Smooth muscle cell (in vitro differentiated cells): ENCODE data around the gene TXNRD2. TPM values are rescaled to one million over a fixed set of nuclear protein-coding genes. Genes with fewer than 3 reads are reported as not detected.

ENCODE experiments used
- DNase-seq: peaks from one replicate; lab custom pipeline; 2025; ENCODE audit not compliant: unreplicated experiment; lab: John Stamatoyannopoulos, UW
- H2AFZ ChIP-seq: fragments of 200-600 bp; sonication (generic); 2 replicates; pipeline ENCODE4 v1.6.0; 2016; ENCODE audit warnings: antibody characterized with exemption, low read depth, mild to moderate bottlenecking
- H3F3A ChIP-seq: fragments of 200-600 bp; sonication (generic); 2 replicates; pipeline ENCODE4 v1.6.0; 2017; ENCODE audit warnings: antibody characterized with exemption, low read depth
- H3K27ac ChIP-seq: fragments of 200-600 bp; sonication (generic); 2 replicates; pipeline ENCODE4 v1.5.1; 2016; ENCODE audit warnings: low read depth, mild to moderate bottlenecking
- H3K27me3 ChIP-seq: fragments of 200-600 bp; sonication (generic); 2 replicates; pipeline ENCODE4 v1.6.1; 2016; ENCODE audit warnings: low read depth, mild to moderate bottlenecking
- H3K36me3 ChIP-seq: fragments of 200-600 bp; sonication (generic); 2 replicates; pipeline ENCODE4 v1.5.1; 2016; ENCODE audit warnings: low read depth
- H3K4me1 ChIP-seq: fragments of 200-600 bp; sonication (generic); 2 replicates; pipeline ENCODE4 v1.5.1; 2016; ENCODE audit warnings: low read depth
- H3K4me2 ChIP-seq: fragments of 200-600 bp; sonication (generic); 2 replicates; pipeline ENCODE4 v1.6.0; 2016; ENCODE audit warnings: mild to moderate bottlenecking
- H3K4me3 ChIP-seq: fragments of 200-600 bp; sonication (generic); 2 replicates; pipeline ENCODE4 v1.5.1; 2016; ENCODE audit warnings: mild to moderate bottlenecking
- H3K79me2 ChIP-seq: fragments of 200-600 bp; sonication (generic); 2 replicates; pipeline ENCODE4 v1.6.0; 2016; ENCODE audit warnings: low read depth, mild to moderate bottlenecking
- H3K9ac ChIP-seq: fragments of 200-600 bp; sonication (generic); 2 replicates; pipeline ENCODE4 v1.6.0; 2016; ENCODE audit warnings: low read depth
- H3K9me3 ChIP-seq: fragments of 200-600 bp; sonication (generic); replicated peaks from 2 replicates; pipeline ENCODE4 v1.5.1; 2016; ENCODE audit warnings: low read depth
- H4K20me1 ChIP-seq: fragments of 200-600 bp; sonication (generic); 2 replicates; pipeline ENCODE4 v1.6.0; 2016; ENCODE audit warnings: low read depth
- WGBS: methylation state at CpG from one replicate; pipeline ENCODE4 v1.1.7; 2016; ENCODE audit warnings: low lambda C conversion rate; 5-methylcytosine and 5-hydroxymethylcytosine counted together
- polyA plus RNA-seq: library from polyadenylated mRNA; unstranded; fragments of >200 nt; fragmentation: Nextera tagmentation; extraction: Ambion mirVana; gene quantifications from 2 replicates; pipeline ENCODE4 v1.2.1, GENCODE V29; 2016
- total RNA-seq: library from RNA; depleted of rRNA; stranded (reverse); fragments of >200 nt; gene quantifications from 2 replicates; pipeline ENCODE4 v1.2.3, GENCODE V29; 2014
- TF ChIP-seq, protein P1 (sequence below): fragments of 200-600 bp; sonication (generic); IDR thresholded peaks from 2 replicates; pipeline ENCODE4 v1.5.1; 2017; ENCODE audit warnings: borderline replicate concordance, mild to moderate bottlenecking, antibody characterized with exemption; ENCODE audit not compliant: insufficient read depth, poor library complexity, severe bottlenecking

The TXNRD2 gene
- total and polyA plus RNA-seq, 2 experiments from 2014 or later, result 3.2 TPM; not detected in 1

DNA sequence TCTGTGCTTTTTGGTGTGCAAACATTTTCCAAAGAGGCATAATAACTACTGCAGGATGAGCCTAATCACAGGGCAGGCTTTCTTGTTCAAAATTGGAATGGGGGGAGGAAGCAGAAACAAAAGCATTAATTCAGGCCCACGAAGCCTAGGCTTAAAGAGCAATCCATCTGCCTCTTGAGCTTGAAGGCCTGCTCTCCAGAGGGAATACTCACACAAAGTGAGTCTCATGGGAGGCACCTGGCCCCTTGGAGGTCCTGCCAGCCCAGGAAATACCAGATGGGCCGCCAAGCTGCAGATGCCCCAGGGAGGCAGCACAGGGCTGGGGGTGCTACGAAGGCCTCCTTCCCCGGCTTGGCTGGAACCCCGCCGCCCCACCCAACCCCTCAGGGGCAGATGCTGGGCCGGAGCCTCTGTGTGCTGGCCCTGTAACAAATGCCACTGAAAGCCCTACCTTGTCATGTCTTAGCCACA lies 39.3 kb downstream of the TXNRD2 start:
- Histone ChIP-seq H3K4me2 (no peak overlapping the region), H3K27ac (no peak overlapping the region), H3K9me3 (no peaks in the 10 kb centered on the region), H3K9ac (no peak overlapping the region), H3K36me3 (no peaks in the 10 kb centered on the region), H4K20me1 (no peaks in the 10 kb centered on the region), H3K79me2 (no peaks in the 10 kb centered on the region), H3F3A (no peaks in the 10 kb centered on the region), H3K4me1 (peaks cover 15% of the 10 kb centered on the region), H3K4me3 (no peak overlapping the region), H3K27me3 (no peaks in the 10 kb centered on the region), H2AFZ (no peak overlapping the region)
- TF ChIP-seq, protein P1, sequence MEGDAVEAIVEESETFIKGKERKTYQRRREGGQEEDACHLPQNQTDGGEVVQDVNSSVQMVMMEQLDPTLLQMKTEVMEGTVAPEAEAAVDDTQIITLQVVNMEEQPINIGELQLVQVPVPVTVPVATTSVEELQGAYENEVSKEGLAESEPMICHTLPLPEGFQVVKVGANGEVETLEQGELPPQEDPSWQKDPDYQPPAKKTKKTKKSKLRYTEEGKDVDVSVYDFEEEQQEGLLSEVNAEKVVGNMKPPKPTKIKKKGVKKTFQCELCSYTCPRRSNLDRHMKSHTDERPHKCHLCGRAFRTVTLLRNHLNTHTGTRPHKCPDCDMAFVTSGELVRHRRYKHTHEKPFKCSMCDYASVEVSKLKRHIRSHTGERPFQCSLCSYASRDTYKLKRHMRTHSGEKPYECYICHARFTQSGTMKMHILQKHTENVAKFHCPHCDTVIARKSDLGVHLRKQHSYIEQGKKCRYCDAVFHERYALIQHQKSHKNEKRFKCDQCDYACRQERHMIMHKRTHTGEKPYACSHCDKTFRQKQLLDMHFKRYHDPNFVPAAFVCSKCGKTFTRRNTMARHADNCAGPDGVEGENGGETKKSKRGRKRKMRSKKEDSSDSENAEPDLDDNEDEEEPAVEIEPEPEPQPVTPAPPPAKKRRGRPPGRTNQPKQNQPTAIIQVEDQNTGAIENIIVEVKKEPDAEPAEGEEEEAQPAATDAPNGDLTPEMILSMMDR, result no peak
- 87% methylated on average over 5 of the region's 7 CpGs for WGBS
- no peak for DNase-seq

GRCh38 chr22:19901577-19902244 lies 39.9 kb downstream of the TXNRD2 start:
- no peak overlapping the region for H3K4me2 ChIP-seq
- no peak overlapping the region for H3K4me3 ChIP-seq
- no peaks in the 10 kb centered on the region for H3F3A ChIP-seq
- H3K27me3 ChIP-seq, result no peaks in the 10 kb centered on the region
- no peaks in the 10 kb centered on the region for H3K36me3 ChIP-seq
- H3K9me3 ChIP-seq, result no peaks in the 10 kb centered on the region
- no peaks in the 10 kb centered on the region for H4K20me1 ChIP-seq
- no peaks in the 10 kb centered on the region for H3K79me2 ChIP-seq
- no peak for DNase-seq
- no peak overlapping the region for H3K9ac ChIP-seq
- peaks cover 15% of the 10 kb centered on the region for H3K4me1 ChIP-seq
- WGBS, result 89% methylated on average over 11 of the region's 11 CpGs
- no peak overlapping the region for H2AFZ ChIP-seq
- TF ChIP-seq, protein P1, result no peak
- no peak overlapping the region for H3K27ac ChIP-seq

GRCh38 chr22:19900707-19901436 lies 40.7 kb downstream of the TXNRD2 start:
- H3K4me1 ChIP-seq, result peaks cover 15% of the 10 kb centered on the region
- no peak for DNase-seq
- H3K36me3 ChIP-seq, result no peaks in the 10 kb centered on the region
- H3K79me2 ChIP-seq, result no peaks in the 10 kb centered on the region
- H3K9ac ChIP-seq, result no peak overlapping the region
- no peak overlapping the region for H3K27ac ChIP-seq
- no peaks in the 10 kb centered on the region for H3F3A ChIP-seq
- TF ChIP-seq, protein P1, result no peak
- 92% methylated on average over 13 of the region's 13 CpGs for WGBS
- no peaks in the 10 kb centered on the region for H3K9me3 ChIP-seq
- no peaks in the 10 kb centered on the region for H4K20me1 ChIP-seq
- H3K27me3 ChIP-seq, result no peaks in the 10 kb centered on the region
- H2AFZ ChIP-seq, result no peak overlapping the region
- H3K4me3 ChIP-seq, result no peak overlapping the region
- no peak overlapping the region for H3K4me2 ChIP-seq
